PC-9 (cell line): Measurements from ENCODE around the gene ETV6. TPM values are rescaled to one million over a fixed set of nuclear protein-coding genes. Genes with fewer than 3 reads are reported as not detected.

ENCODE experiments used
- BruUV-seq: library from RNA; stranded (reverse); fragments of 400-500 nt; replicated peaks from 2 replicates; lab custom pipeline; 2021; lab: Mats Ljungman, UMichigan
- CTCF ChIA-PET: fragments of 300-600 bp; sonication (Branson Sonifier 250); formaldehyde crosslinking; loops from one replicate; lab custom pipeline; 2022; ENCODE audit warnings: antibody characterized with exemption; lab: Charles Lee
- POLR2A ChIA-PET: fragments of 300-600 bp; sonication (Branson Sonifier 250); formaldehyde crosslinking; loops from one replicate; lab custom pipeline; 2022; ENCODE audit warnings: antibody characterized with exemption; ENCODE audit not compliant: unreplicated experiment; lab: Charles Lee
- DNase-seq, 2 experiments: peaks; one replicate each; pipeline versions ENCODE4 v3.0.0 to v3.0.0-alpha.2; 2015 to 2022; ENCODE audit warnings: mixed read lengths in 1 of 2
- H2AFZ ChIP-seq: fragments of 200-600 bp; sonication (generic); 2 replicates; pipeline ENCODE4 v1.8.1; 2017; ENCODE audit warnings: antibody characterized with exemption
- H3F3A ChIP-seq: fragments of 200-600 bp; sonication (generic); 2 replicates; pipeline ENCODE4 v1.8.1; 2017; ENCODE audit warnings: antibody characterized with exemption, mild to moderate bottlenecking, low read depth; ENCODE audit not compliant: insufficient read depth
- H3K27ac ChIP-seq: fragments of 200-600 bp; sonication (generic); 2 replicates; pipeline ENCODE4 v1.6.1; 2016; ENCODE audit warnings: mixed run types
- H3K27me3 ChIP-seq: fragments of 200-600 bp; sonication (generic); 2 replicates; pipeline ENCODE4 v1.6.1; 2016; ENCODE audit warnings: low read depth, mixed run types; ENCODE audit not compliant: insufficient read depth
- H3K36me3 ChIP-seq: fragments of 200-600 bp; sonication (generic); 2 replicates; pipeline ENCODE4 v1.6.1; 2016; ENCODE audit warnings: low read depth, mixed run types
- H3K4me1 ChIP-seq: fragments of 200-600 bp; sonication (generic); replicated peaks from 2 replicates; pipeline ENCODE4 v1.6.1; 2016; ENCODE audit warnings: mixed run types; ENCODE audit not compliant: insufficient read depth
- H3K4me2 ChIP-seq: fragments of 200-600 bp; sonication (generic); 2 replicates; pipeline ENCODE4 v1.6.1; 2017; ENCODE audit warnings: mixed run types
- H3K4me3 ChIP-seq: fragments of 200-600 bp; sonication (generic); 2 replicates; pipeline ENCODE4 v1.6.1; 2016; ENCODE audit warnings: mixed run types
- H3K79me2 ChIP-seq: fragments of 200-600 bp; sonication (generic); 2 replicates; pipeline ENCODE4 v1.6.1; 2017; ENCODE audit warnings: low read depth, mixed run types
- H3K9me2 ChIP-seq: fragments of 200-600 bp; sonication (generic); 2 replicates; pipeline ENCODE4 v1.8.1; 2017; ENCODE audit warnings: mild to moderate bottlenecking; ENCODE audit not compliant: insufficient read depth
- H3K9me3 ChIP-seq: fragments of 200-600 bp; sonication (generic); 2 replicates; pipeline ENCODE4 v1.8.1; 2016; ENCODE audit warnings: low read depth; ENCODE audit not compliant: insufficient read depth
- H4K20me1 ChIP-seq: fragments of 200-600 bp; sonication (generic); 2 replicates; pipeline ENCODE4 v1.8.1; 2017; ENCODE audit not compliant: insufficient read depth
- EZH2 ChIP-seq: fragments of 200-600 bp; sonication (generic); IDR thresholded peaks from 2 replicates; pipeline ENCODE4 v1.8.0; 2017; ENCODE audit warnings: antibody characterized with exemption, low read depth
- intact Hi-C: fragments of 100-400 bp; cut with micrococcal nuclease; formaldehyde crosslinking; loops from one replicate; pipeline ENCODE4 v1.10.0; 2022; ENCODE audit not compliant: unreplicated experiment
- total RNA-seq: library from RNA; stranded (reverse); gene quantifications from 2 replicates; pipeline ENCODE4 v1.2.3, GENCODE V29; 2021
- TF ChIP-seq, protein P1 (sequence below): fragments of 200-600 bp; sonication (generic); conservative IDR thresholded peaks from 2 replicates; pipeline ENCODE4 v1.6.1; 2017; ENCODE audit warnings: mixed run types, antibody characterized with exemption, mild to moderate bottlenecking, moderate library complexity

Gene ETV6
- total RNA-seq, 1 experiment from 2014 or later, result 62.8 TPM

DNA sequence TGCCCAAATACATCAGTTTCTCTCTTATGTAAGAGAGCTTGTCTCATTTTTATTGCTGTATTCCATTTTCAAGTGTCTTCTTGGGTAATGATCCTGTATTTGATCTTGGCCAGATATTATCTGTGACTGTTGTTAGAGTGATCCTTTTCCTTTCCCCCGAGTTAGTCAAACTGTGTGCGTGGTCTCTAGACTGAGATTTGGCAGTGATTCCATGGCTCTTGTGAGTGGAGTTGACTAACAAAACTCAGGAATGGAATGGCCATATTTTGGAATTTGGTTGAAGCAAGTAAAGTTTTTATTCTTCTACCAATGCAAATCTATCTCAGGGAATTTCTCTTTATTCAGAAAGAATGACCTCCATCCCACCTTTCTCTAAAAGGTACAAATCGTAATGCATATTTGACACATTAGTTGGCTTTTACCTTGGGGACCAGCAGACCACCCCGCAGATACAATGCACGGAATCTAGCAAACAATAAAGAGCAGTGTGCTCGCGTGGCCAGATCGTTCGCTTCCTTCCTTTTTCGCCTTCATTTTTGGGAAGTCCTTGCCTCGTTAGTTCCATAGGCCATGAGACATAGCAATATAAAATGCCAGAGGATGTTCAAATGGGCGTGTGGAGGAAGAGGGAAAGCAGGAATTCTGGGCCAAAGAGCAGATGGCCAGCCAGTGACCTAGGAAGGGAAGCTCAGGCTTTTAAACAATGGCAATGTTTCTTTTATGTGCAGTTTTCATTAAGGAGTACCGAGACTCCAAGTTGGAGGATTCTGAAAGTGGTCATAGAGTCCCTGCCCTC lies 24.4 kb downstream of the ETV6 start:
- intact Hi-C loops, result no loop called here
- no peak for DNase-seq
- H2AFZ ChIP-seq, result no peak overlapping the region
- H3K36me3 ChIP-seq, result no peaks in the 10 kb centered on the region
- H4K20me1 ChIP-seq, result no peaks in the 10 kb centered on the region; the same call in 1 of the 2 replicates
- H3K4me1 ChIP-seq, result peaks cover 13% of the 10 kb centered on the region
- H3K79me2 ChIP-seq, result peaks cover 78% of the 10 kb centered on the region
- H3K27me3 ChIP-seq, result no peaks in the 10 kb centered on the region
- no peaks in the 10 kb centered on the region for H3K9me2 ChIP-seq
- H3K4me3 ChIP-seq, result no peak overlapping the region
- no TSS peak for BruUV-seq
- ChIA-PET CTCF (interaction anchor here (0.6 kb wide), 1 partner anchor 341 kb away, joined by 4 read pairs; no protein-coding TSS in a partner anchor), POLR2A (no interaction called here)
- no peak overlapping the region for H3K4me2 ChIP-seq
- H3K27ac ChIP-seq, result no peak overlapping the region
- H3K9me3 ChIP-seq, result no peaks in the 10 kb centered on the region; the same call in 1 of the 2 replicates
- no peak for TF ChIP-seq EZH2
- H3F3A ChIP-seq, result no peaks in the 10 kb centered on the region

DNA sequence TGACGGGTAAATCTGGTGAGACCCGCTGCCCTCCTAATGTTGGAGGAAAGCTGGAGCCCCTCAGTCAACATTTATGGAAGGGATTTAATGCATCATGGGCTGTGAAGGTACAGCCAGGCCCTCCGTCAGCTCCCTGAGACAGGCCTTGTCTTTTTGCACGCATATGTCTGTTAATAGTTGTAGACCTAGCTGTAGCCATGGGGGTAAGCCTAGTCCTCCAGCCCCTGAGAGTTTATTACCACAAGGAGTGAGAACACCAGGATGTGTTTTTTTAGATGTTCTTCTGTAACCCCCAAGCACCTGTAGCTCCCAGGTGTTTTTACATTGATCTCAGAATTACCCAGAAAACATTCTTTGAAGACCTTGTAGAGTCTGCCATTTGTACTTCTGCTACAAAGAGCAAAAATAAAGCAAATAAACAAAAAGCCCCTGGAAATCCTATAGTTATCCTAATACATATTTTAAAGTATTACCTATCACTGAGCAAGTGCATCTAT lies 25.5 kb downstream of the ETV6 start:
- Histone ChIP-seq H3K79me2 (peaks cover 77% of the 10 kb centered on the region), H3K4me1 (peaks cover 10% of the 10 kb centered on the region), H4K20me1 (no peaks in the 10 kb centered on the region; the same call in 1 of the 2 replicates), H3K9me3 (no peaks in the 10 kb centered on the region; the same call in 1 of the 2 replicates), H3K9me2 (no peaks in the 10 kb centered on the region), H3F3A (no peaks in the 10 kb centered on the region), H3K36me3 (no peaks in the 10 kb centered on the region), H3K27ac (no peak overlapping the region), H3K4me2 (no peak overlapping the region), H3K27me3 (no peaks in the 10 kb centered on the region), H3K4me3 (no peak overlapping the region), H2AFZ (no peak overlapping the region)
- intact Hi-C loops, result no loop called here
- no peak for DNase-seq
- POLR2A ChIA-PET, result interaction anchor here (0.6 kb wide), 1 partner anchor 11 kb away, joined by 4 read pairs; no protein-coding TSS in a partner anchor
- TF ChIP-seq, protein P1, sequence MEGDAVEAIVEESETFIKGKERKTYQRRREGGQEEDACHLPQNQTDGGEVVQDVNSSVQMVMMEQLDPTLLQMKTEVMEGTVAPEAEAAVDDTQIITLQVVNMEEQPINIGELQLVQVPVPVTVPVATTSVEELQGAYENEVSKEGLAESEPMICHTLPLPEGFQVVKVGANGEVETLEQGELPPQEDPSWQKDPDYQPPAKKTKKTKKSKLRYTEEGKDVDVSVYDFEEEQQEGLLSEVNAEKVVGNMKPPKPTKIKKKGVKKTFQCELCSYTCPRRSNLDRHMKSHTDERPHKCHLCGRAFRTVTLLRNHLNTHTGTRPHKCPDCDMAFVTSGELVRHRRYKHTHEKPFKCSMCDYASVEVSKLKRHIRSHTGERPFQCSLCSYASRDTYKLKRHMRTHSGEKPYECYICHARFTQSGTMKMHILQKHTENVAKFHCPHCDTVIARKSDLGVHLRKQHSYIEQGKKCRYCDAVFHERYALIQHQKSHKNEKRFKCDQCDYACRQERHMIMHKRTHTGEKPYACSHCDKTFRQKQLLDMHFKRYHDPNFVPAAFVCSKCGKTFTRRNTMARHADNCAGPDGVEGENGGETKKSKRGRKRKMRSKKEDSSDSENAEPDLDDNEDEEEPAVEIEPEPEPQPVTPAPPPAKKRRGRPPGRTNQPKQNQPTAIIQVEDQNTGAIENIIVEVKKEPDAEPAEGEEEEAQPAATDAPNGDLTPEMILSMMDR, result no peak
- TF ChIP-seq EZH2, result no peak
- no TSS peak for BruUV-seq
- CTCF ChIA-PET, result interaction anchor here (0.5 kb wide), 1 partner anchor 362 kb away, joined by 3 read pairs; no protein-coding TSS in a partner anchor

DNA sequence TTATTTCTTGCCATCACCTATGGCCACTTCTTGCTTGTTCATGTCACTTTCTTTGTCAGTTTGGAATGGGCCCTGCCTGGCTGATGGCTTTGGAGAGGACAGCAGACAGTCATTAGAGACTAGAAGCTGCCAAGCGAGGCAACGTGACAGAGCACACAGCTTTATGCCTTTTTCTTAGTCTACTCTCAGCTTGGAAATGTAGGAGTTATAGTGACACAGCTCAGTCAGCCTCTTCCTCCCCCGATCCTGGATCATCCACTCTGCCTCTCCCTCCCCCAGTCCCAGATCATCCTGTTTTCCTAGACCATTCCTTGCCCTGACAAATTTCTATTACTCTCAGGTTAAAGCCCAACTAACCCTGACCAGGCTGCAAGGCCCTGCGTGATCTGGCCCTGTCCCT lies 26.6 kb downstream of the ETV6 start:
- no peak overlapping the region for H3K4me3 ChIP-seq
- H3K27me3 ChIP-seq, result no peaks in the 10 kb centered on the region
- CTCF ChIA-PET, result interaction anchor here (0.5 kb wide), 1 partner anchor 92 kb away, joined by 3 read pairs; no protein-coding TSS in a partner anchor
- no peaks in the 10 kb centered on the region; the same call in 1 of the 2 replicates for H3K9me3 ChIP-seq
- no peaks in the 10 kb centered on the region for H3K36me3 ChIP-seq
- H3K4me1 ChIP-seq, result peaks cover 10% of the 10 kb centered on the region
- no peak overlapping the region for H2AFZ ChIP-seq
- no peaks in the 10 kb centered on the region for H3K9me2 ChIP-seq
- TF ChIP-seq, protein P1, result no peak
- no peak for TF ChIP-seq EZH2
- H3K79me2 ChIP-seq, result peaks cover 78% of the 10 kb centered on the region
- H3F3A ChIP-seq, result no peaks in the 10 kb centered on the region
- no peaks in the 10 kb centered on the region; the same call in 1 of the 2 replicates for H4K20me1 ChIP-seq
- intact Hi-C loops, result no loop called here
- H3K27ac ChIP-seq, result no peak overlapping the region
- POLR2A ChIA-PET, result interaction anchor here (0.7 kb wide), 1 partner anchor 120 kb away, joined by 4 read pairs; no protein-coding TSS in a partner anchor
- no TSS peak for BruUV-seq
- H3K4me2 ChIP-seq, result no peak overlapping the region
- no peak for DNase-seq
